HG03039 (cell line): ENCODE results near the gene FAF2.
"Not testable (repeated sequence)": the region's sequence is repeated elsewhere in the genome, so short reads cannot be mapped to it uniquely, and the experiment has no call there.

Experiments
- ATAC-seq: cut with Tn5 transposase; IDR thresholded peaks from one replicate; pipeline ENCODE4 v1.9.1; 2021; ENCODE audit warnings: mild to moderate bottlenecking, moderate library complexity; ENCODE audit not compliant: unreplicated experiment

FAF2 gene

DNA sequence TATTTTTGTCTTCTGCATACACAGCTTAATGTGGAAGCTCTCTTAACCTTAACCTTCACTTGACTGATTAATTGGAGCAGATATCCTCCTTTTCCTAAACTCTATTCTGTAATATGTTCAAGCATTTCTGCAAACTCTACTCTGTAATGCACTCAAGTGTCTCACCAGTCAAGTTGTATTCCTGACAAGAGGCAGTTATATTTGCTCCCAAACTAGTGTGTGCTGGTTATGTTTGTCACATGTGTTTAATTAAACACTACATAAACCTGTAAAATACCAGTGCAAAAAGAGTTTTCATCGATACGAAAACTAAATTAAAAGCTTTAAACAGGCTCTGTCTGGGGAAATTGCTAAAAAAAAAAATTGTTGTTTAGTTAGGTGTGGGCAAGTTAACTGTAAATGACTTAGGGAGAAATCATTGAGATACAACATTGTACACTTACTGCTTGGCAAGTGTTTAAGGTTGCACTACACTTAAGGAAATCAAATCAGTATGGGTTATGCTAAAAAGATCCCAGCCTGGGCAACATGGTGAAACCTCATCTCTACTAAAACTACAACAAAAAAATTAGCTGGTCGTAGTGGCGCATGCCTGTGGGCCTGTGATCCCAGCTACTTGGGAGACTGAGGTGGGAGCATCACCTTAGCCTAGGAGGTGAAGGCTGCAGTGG is 6.7 kb downstream of the FAF2 start:
- ATAC-seq = no peak

DNA sequence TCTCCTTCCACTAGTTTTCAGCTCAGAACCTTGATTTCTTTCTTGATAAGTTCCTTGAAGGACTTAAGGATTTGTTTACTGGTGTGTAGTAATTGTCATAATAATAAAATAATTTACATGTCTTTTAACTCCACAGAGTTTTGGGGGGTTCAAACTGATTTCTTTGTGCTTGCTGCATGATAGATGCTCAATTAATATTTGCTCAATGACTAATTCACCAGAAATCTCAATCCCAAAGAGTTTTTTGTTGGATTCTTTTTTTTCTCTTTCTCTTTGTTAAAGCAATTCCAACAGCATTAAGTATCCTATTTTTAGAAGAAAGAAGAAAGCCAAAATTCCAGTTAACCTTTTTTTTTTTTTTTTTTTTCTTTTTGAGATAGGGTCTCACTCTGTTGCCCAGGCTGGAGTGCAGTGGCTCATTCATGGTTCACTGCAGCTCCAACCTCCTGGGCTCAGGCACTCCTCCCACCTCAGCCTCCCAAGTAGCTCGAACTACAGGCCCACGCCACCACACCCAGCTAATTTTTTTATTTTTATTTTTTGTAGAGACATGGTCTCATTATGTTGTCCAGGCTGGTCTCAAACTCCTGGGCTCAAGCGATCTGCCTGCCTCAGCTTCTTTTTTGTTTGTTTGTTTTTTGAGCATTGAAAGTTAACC is 10.8 kb downstream of the FAF2 start:
- no peak for ATAC-seq

GRCh38 chr5:176461349-176461748 is 13.2 kb downstream of the FAF2 start:
- ATAC-seq = no peak

- no peak for ATAC-seq
These were observed 15.1 kb downstream of the FAF2 start for GRCh38 chr5:176463113-176463764.

GRCh38 chr5:176466245-176466871 is 18.2 kb downstream of the FAF2 start:
- no peak for ATAC-seq

DNA sequence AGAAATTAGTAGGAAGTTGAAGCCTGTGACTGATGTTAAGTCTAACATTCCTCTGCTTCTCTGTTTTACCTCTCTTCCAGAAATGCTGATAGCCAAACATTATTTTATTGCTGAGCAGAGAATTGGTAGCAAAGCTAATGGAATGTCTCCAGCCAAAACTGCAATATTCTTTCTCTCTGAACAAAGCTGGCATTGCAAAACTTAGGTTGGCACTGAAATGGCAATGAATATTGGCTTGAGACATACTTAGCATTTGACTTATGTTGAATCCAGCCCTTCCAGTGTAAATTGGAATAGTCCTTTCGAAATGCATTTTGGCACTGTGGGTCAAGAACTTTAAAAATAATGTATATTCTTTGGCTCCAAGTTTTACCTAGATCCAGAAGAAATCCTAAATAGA is 21.1 kb downstream of the FAF2 start:
- ATAC-seq = no peak

GRCh38 chr5:176470539-176470938 is 22.4 kb downstream of the FAF2 start:
- ATAC-seq = no peak

DNA sequence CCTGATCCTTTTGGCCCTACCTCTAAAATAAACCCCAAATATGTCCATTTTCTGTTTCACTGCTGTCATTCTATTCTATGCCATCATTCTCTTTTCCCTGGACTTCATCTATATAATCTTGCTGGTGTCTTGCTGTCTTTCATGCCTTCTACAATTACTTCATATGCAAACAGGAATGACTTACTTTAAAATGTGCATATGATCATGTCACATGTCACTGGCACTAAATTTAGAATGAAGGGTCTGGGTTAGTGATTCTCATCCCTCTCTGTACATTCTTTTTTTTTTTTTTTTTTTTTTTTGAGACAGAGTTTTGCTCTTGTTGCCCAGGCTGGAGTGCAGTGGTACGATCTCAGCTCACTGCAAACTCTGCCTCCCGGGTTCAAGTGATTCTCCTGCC is 22.9 kb downstream of the FAF2 start:
- ATAC-seq = no peak

GRCh38 chr5:176473335-176474006 is 25.3 kb downstream of the FAF2 start:
- no peak for ATAC-seq

- no peak for ATAC-seq
These were observed 26.3 kb downstream of the FAF2 start for GRCh38 chr5:176474476-176474875.

- no peak for ATAC-seq
These were observed 33.5 kb downstream of the FAF2 start for GRCh38 chr5:176481711-176482110.

- no peak for ATAC-seq
These were observed 37.0 kb downstream of the FAF2 start for GRCh38 chr5:176485176-176485575.

DNA sequence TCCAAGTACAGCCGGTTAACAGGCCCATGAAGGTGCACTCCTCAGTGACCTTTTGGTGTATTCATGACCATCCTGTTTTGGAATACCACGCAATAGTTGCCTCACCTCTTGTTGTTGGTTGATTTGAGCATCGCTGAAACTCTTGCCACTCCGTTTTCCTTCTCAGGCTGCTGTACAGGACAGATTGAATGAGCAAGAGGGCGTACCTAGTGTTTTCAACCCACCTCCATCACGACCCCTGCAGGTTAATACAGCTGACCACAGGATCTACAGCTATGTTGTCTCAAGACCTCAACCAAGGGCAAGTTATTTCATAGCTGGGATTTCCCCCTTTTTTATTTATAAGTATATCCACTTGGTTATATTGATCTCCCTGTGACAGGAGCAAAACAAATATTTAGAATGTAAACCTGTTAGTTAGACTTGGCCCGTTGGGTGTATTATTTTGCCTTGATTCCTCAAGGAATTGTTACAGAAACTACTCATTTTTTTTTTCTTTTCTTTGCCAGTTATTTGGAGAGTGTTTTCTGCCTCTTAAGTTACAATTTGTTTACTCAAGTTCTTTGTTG is 38.1 kb downstream of the FAF2 start:
- ATAC-seq = no peak

GRCh38 chr5:176487160-176487559 is 39.0 kb downstream of the FAF2 start:
- ATAC-seq = not testable (repeated sequence)

DNA sequence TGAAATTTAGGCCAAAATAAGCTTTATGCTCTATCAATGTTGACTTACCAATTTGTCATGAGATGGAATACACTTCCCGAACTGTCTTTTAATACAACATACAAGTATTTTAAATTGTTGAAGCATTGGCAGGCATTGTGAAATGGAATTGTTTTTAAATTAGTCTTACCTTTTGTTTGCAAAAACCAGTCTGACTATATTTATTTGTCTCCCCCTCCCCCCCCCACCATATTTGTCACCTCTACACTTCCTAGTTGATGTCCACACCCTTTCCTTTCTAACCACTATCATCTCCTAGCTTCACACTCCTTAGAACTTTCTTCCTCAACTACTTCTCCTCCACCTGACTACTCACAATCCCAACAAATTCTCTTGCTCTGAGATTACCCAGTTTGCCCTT is 40.9 kb downstream of the FAF2 start:
- no peak for ATAC-seq

- ATAC-seq = no peak
These were observed 42.1 kb downstream of the FAF2 start for GRCh38 chr5:176490301-176490700.

- ATAC-seq = no peak
These were observed 42.9 kb downstream of the FAF2 start for GRCh38 chr5:176491101-176491502.

- no peak for ATAC-seq
These were observed 43.7 kb downstream of the FAF2 start for GRCh38 chr5:176491901-176492300.

- no peak for ATAC-seq
These were observed 44.2 kb downstream of the FAF2 start for GRCh38 chr5:176492431-176492830.

GRCh38 chr5:176497852-176498251 is 49.7 kb downstream of the FAF2 start:
- no peak for ATAC-seq

DNA sequence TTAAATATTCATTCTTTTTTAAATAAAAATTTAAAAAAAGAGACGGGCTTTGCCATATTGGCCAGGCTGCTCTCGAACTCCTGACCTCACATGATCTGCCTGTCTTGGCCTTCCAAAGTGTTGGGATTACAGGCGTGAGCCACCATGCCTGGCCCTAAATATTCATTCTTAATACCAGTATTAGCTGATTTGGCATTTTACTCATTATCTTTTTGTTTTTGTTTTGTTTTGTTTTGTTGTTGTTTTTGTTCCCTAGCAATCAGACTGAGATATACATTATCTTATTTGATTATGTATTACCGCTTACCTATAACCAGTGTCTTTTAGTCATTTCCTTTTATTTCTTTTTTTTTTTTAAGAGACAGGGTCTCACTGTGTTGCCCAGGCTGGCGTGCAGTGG is 51.1 kb downstream of the FAF2 start:
- ATAC-seq = no peak
